NT2/D1 (cell line): ENCODE measurements around the gene PCDHB16.

Source experiments
- SUZ12 ChIP-seq: IDR thresholded peaks from 2 replicates; pipeline ENCODE4 v1.6.1; 2011; ENCODE audit not compliant: insufficient read length, insufficient read depth; ENCODE audit errors: extremely low read depth
- YY1 ChIP-seq: IDR thresholded peaks from 2 replicates; pipeline ENCODE4 v1.6.1; 2011; ENCODE audit not compliant: insufficient read length, insufficient read depth
- ZNF274 ChIP-seq: IDR thresholded peaks from 2 replicates; pipeline ENCODE4 v1.6.1; 2011; ENCODE audit warnings: mild to moderate bottlenecking, low read depth, low read length

DNA sequence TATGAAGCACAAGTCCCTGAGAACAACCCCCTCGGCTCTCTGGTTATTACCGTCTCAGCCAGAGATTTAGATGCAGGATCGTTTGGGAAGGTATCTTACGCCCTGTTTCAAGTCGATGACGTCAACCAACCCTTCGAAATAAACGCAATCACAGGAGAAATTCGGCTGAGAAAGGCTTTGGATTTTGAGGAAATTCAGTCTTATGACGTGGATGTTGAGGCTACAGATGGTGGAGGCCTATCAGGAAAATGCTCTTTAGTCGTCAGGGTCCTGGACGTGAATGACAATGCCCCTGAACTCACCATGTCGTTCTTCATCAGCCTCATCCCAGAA is 31.2 kb upstream of the PCDHB16 start:
- TF ChIP-seq ZNF274 (no peak), YY1 (no peak), SUZ12 (no peak)
